GM21423 (cell line): Measurements from ENCODE around the gene PTPRJ.
A peak's percentile ranks its signal among the peaks of the same experiment; 100 is the strongest.
"Not testable (repeated sequence)": the region's sequence is repeated elsewhere in the genome, so short reads cannot be mapped to it uniquely, and the experiment has no call there.

Source experiments
- ATAC-seq: cut with Tn5 transposase; IDR thresholded peaks from one replicate; pipeline ENCODE4 v1.9.1; 2021; ENCODE audit warnings: mild to moderate bottlenecking, moderate library complexity; ENCODE audit not compliant: unreplicated experiment

PTPRJ gene

DNA sequence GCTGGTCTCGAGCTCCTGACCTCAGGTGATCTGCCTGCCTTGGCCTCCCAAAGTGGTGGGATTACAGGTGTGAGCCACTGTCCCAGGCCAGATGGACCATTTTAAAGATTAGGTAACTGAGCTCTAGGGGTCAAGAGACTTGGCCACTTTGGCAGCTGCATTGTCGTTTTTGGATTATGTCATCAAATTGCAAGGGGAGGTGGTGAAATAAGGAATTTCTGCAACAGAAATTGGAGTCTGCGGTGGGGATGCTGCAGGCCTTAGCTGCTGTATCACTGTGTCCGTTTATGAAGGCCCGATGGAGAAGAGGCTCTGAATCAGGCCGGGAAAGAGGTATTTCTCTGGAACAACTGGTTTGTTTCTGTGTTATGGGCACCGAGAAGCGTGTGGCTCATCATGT lies 34.6 kb downstream of the PTPRJ start:
- no peak for ATAC-seq

DNA sequence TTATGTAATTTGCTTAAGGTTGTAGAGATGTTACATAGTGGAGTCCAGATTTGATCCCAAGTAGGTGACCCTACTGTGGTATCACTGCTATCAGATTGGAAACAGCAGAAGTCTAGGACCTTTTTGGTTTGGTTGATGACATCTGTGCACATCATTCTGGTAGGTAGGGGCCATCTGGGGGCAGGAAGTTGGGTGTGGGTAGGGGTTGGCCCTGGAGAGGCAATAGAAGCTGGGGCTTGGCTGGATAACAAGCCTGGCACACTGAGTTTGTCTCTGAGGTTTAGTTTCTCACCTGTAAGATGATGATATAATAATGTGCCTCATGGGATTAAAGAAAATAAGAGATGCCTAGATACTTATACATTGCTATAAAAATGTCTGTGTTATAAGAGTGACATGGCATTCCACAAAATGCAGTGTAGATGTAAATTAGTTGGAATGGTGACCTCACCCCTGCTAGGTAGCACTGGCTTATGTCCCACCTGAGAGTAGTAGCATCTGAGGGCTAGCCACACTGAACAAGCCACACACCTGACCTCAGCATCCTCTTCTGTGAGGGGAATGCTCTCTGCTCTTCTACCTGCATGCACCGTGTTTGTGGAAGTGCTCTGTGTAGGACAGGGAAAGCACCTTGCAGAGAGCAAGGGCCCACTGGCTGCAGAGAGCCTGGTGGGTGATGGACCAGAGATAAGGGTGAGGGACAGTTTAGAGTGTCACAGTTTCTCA lies 36.9 kb downstream of the PTPRJ start:
- ATAC-seq: no peak

DNA sequence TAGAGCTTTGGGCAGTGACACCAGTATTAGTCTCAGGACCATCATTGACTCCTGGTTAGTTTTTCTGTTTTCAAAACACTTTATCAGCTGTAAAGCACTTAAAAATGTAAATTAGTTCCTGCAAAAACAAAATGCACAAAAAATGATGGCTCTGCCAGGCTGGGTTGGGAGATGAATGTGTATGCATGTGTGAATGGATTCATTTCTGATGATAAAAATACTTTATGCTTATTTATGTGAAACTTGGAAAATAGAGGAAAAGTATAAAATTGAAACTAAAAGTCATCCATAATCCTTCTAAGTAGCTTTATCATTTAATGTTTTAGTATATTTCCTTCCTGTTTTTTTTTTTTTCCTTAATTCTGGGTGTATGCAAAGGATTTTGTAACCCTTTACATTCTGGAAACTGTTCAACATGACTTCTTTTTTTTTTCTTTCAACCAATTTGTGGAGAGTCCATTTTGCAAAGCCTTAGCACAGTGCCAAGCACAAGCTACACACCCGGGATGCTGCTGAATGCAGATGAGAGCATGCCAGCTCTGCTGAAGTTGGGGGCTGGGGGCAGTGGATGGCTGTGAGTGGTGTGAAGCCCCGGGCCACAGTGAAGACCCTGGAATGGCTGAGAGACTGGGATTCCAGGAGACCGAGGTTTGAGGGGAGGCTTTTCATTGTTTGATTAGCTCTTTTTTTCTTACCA lies 37.6 kb downstream of the PTPRJ start:
- no peak for ATAC-seq

DNA sequence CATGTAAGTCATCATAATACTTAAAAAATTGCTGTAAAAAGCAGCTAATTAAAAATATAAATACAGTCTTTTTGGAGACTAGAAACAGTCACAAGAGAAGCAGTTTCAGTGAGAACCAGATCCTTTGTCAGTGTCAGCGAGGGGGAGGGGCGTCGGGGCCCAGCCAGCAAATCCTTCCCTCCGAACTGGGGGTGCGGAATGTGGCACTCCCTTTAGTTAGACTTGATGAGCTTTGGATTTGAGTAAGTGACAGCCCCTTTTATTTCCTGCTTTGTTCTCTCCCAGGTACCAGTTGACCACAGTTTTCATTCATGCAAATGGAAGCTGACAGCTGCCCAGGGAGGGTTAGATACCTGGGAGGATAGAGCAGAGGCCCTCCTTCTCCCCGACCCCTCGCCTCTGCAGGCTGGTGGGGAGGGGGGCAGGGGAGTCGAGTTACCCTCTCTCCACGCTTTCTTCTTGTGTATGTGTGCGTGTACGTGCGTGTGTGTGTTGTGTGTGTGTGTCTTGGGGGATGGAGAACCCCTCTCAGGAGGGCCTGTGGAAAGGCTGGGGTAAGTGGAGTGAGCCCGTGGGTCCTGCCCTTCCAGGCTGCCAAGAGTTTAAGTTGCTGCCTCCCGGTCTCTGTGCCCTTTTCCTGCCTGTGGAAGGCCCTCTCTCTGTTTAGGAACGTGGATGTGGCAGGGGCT lies 38.3 kb downstream of the PTPRJ start:
- no peak for ATAC-seq

DNA sequence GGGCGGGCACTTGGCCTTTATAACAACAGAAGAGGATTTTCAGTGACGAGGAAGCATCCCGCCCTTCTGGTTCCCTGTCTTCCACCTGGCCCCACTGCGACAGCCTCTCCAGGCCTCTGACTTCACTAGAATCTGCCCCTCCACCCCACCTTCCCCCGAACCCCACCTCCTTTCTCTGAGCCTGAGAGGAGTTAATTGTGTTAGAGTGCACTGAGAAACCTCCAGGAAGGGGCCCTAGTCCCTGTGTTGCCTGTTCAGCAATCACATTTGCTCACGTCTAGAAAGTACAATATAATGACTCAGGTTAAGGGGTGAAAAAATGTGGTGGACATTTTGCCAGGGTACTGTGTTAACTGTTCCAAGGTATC lies 38.8 kb downstream of the PTPRJ start:
- no peak for ATAC-seq

DNA sequence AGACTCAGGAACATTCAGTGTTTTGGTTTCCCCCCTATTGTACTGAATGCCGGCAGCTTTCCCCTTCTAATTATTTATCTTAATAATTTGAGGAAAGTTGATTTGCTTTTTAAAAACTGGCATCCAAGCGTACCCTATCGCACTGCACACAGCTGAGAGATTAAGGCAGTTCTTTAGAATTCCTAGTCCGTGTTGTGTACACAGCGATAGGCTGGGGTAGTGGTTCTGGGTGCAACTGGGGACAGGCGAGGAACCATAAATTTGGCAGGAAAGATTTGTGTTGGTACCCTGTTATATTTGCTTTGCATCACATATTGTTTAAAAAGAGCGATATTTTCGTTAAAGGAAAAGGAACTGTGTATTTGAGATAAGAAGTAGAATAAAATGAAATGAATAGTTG lies 39.2 kb downstream of the PTPRJ start:
- no peak for ATAC-seq

DNA sequence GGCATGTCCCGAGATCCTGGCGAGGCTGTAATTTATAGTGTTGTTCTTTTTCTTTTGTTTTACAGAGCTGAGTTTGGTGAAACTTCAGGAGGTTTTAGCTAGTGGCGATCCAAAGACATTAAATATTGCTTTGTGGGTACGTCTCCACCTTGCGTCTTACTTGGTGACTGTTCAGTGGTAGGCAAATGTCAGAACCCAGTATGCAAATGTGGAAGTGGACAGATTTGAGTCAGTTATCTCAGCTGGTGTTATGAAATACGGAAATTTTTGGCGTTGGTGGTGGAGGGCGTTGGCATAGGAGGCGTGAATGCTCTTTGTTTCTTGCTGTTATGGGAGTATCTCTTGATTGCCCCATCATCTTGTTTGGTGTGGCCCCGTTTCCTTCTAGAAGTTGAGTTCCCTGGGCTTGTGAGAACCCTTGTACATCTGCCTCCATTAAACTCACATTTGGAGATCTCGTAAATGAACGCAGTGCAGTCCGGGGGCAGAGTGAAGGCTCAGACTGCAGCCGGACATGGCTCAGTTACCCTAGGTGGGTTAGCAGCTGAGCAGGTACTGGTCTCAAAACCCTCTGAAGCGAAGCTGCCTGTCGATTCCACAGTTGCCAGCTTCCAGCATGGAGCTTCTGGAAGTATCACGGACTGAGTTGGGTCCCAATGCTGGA lies 39.9 kb downstream of the PTPRJ start:
- ATAC-seq: peak; percentile 74

DNA sequence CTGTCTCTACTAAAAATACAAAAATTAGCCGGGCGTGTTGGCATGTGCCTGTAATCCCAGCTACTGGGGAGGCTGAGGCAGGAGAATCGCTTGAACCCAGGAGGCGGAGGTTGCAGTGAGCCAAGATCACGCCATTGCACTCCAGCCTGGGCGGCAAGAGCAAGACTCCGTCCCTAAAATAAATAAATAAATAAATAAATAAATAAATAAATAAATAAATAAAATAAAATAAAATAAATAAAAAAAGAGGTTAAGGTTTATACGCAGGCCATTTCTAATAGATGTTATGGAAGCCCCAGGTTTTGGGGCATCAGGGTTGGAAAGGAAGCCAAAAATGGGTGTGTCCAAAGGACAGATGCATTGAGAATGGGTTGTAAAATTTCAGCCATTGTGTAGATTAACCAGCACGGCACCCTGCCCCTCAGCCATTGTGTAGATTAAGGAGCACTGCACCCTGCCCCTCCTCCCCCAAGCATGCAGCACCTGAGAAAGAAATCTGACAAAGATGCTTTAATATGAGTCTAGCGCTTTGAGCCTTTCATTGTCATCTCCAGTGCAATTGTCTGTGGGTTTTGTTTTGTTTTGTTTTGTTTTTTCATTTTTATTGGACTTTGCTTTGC lies 41.0 kb downstream of the PTPRJ start:
- not testable (repeated sequence) for ATAC-seq

DNA sequence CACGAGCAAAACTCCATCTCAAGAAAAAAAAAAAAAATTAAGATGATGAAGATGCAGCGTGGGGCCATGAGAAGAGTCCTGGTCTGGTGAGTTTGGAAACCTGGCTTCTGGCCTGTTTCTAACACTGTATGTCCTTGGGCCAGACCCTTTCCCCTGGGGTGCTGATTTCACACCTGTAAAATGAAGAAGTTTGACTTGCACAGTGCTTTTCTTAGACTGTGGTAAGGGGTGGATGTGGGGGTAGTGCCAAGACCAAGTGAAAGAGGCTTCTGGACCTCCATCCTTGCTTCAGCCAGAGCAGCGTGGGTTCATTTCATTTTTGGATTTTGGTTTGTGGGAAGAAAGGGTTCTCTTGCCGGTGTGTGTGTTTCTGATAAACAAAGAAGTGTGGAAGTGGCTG lies 42.1 kb downstream of the PTPRJ start:
- ATAC-seq: no peak

DNA sequence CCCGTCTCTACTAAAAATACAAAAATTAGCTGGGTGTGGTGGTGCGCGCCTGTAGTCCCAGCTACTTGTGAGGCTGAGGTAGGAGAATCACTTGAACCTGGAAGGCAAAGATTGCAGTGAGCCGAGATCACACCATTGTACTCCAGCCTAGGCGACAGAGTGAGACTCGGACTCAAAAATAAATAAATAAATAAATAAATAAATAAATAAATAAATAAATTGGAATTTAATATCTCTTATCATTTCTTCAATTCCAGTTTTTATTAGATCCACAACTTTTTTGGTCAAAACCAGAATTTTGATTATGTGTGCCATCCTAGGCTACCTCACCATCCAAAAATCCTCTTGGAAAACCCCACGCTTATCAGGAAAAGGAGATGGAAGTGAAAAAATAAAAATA lies 43.2 kb downstream of the PTPRJ start:
- not testable (repeated sequence) for ATAC-seq

DNA sequence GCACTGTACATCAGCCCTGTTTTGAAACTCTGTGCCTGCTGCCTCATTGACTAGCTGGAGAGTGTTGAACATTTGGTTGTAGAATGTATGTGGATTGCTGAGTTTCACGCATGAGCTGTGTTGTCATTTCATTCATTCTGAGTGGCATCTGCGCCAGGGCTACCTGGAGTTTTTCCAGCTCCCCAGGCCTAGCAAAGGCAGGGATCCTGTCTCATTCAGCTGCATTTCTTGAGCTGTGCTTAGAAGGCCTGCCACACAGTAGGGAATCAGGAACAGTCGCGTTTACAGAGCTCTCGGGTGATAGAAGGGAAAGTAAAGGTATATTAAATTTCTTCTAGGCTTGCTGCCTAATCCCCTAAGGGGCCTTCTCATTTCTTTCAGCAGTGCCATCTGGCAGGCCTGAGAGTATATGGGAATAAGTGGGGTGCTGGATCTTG lies 44.3 kb downstream of the PTPRJ start:
- ATAC-seq: no peak

DNA sequence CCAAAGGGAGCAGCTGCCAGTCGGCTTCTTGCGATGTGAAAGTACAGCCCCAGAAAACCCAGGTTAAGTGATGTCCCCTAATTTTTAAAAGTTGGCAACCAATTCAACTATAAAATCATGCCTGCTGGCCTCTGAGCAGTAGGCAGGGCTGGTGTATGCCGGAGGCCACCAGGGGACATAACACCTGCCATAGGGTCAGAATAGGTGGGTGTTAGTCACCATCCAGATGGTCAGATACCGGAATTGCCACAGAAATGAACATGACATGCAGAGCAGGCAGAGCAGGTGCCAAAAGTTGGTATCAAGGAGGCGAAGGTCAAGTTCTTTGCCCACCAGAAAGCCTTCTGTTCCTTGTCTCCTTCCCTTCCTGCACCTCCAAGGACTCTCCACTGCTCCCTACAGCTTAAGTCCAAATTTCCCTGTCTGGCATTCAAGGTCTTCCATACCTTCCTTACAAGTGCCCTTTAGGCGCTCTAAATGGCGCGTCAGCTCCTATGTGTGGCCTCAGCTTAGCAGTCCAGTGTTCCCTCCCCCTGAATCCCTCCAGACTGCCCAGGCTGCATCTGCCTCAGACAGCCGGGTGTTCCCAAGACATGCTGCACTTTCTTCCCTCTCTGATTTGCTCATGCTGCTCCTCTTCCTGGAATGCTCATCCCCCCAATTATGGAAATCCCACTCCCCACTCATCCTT lies 45.1 kb downstream of the PTPRJ start:
- ATAC-seq: no peak

DNA sequence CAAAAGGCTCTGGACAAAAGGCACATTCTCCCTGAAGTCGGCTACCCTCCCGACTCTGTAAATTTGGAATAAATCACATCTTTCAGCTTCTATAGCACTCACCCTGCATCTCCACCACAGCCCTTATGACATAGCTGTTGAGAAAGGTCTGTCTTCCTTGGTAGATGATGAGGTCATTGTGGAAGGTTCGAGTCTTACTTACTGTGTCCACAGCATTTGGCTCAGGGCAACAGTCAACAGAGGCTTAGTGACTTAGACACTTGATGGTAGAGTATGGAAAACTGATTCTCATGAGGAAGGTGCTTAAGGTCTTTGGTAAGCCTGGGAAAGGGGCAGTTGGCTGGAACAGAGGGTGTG lies 45.6 kb downstream of the PTPRJ start:
- no peak for ATAC-seq

DNA sequence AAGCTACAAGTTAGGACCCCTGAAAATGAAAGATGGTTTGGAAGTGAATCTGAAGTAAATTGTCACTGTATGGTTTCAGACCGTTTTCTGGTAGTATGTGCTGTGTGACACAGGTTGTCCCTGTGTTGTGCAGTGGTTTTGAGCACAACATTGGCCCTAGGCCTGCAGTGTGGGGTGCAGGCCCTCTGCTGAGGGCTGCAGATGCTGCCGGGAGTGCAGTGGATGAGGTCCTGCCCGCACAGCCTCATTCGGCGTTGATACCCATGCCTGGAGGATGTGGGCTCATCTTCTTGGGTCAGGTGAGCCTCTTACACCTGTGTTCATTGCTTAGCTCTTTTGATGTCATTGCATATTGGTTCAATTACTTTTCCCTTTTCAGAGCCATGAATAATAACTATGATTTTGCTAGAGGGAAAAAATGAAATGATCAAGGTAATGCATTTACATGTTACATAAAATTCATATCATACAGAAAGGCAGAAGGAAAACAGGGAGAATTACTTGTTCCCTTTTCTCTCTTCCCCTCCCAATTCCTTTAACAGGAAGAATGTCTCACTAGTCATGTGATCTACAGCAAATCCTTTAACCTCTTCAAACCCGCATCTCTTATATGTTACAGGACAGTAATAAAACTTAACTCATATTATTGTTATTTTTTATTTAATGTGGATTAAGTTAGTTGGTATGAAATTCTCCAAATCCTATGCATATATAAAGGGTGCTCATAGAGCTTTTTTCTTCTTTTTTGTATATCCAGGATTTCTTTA lies 48.7 kb downstream of the PTPRJ start:
- no peak for ATAC-seq

DNA sequence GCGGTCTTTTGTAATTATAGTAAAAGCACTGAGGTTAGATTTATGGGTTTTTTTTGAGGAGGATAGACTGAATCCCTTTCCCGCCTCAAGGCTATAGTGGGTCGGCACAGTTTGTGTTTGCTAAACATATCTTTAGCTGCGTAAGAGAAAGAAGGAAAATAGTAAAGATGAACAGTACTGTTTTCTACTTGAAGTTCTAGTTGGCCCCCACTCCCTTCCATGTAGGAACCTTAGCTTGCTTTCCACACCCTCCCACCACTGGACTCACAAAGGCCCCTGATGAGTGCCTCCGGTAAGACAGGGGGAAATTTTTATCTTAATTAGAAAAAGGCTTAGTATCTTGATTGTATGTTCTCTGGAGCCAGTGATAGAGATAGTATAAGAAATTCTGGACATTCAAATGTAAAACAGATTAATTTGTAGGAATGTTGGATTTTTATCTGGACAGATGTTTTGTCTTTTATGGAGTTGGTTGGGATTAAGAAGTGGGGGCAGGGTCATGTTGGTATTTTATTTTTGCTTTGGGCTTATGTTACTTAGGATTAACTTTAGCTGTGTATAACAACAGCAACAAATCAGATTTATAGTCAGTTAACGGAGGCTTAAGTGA lies 49.4 kb downstream of the PTPRJ start:
- no peak for ATAC-seq

DNA sequence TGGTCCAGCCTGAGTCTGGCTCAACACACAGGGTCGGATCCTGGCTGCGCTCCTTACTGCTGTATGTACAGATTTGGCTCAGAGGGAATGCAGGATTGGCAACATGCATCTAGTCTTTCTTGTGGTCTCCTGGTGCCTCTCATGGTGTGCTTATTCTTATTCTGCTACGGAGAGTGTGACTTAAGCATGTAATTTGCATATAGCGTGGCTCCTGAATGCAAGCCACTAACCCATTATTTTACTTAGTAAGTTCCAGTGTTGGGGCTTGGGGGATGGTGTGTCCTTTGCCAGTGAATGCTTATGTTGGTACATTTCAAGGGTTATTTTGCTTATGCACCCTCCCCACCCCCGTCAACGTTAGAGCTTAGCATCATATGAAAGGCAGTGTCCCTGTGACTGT lies 51.2 kb downstream of the PTPRJ start:
- ATAC-seq: peak; percentile 51

DNA sequence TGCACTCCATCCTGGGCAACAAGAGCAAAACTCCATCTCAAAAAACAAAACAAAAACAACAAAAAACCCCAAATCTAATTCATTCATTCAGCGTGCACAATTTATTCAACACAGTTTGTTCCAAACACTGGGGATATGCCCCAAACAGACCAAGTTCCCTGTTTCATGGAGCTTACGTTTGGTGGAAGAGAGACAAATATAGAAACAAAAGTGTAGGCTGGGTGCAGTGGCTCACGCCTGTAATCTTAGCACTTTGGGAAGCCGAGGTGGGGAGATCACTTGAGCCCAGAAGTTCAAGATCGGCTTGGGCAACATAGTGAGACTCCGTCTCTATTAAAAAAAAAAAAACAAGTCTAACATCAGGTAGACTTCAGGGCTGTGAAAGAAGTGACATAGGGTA lies 52.4 kb downstream of the PTPRJ start:
- no peak for ATAC-seq

DNA sequence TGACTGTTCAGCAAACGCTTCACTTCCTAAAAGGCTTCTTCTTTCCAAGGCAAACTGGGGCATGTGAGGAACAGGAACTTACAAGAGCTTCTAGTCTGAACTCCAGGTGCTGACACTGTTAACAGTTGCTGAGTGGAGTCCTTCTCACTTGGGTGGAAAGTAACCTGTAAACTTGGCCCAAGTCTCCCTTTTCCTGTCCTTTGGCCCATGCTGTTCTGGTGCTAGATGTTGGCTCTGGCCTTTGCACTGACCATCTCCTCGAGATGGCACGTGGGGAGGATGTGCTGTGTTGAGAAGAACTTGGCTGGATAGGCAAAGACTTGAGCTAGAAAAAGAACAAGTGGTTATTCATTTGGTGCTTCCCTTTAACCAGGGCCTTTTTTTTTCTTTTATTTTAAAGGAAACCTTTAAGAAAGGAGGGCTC lies 53.6 kb downstream of the PTPRJ start:
- no peak for ATAC-seq
